Lower leg skin (tissue), 4 donors: Measurements from ENCODE around the gene NPAT. TPM values are rescaled to one million over a fixed set of nuclear protein-coding genes. Genes with fewer than 3 reads are reported as not detected.
"Not testable (repeated sequence)": the region's sequence is repeated elsewhere in the genome, so short reads cannot be mapped to it uniquely, and the experiment has no call there.

ENCODE experiments used
- DNase-seq, 2 donors: peaks; one replicate each; pipeline ENCODE4 v3.0.0-alpha.2; 2019; ENCODE audit warnings: low spot score in 2 of 2
- H3K4me3 ChIP-seq: fragments of 200-600 bp; sonication (generic); 2 replicates; pipeline ENCODE4 v1.5.1; 2017; ENCODE audit warnings: mild to moderate bottlenecking, low read depth; ENCODE audit not compliant: poor library complexity, severe bottlenecking
- POLR2A ChIP-seq, 2 donors: fragments of 450-650 bp; IDR thresholded peaks; one replicate each; pipeline ENCODE4 v1.6.1; 2016 to 2017; ENCODE audit warnings: antibody characterized with exemption in 2 of 2, mild to moderate bottlenecking in 1 of 2, moderate library complexity in 1 of 2
- WGBS, 2 donors: methylation state at CpG; one replicate each; pipeline ENCODE4 v1.1.5; 2018; 5-methylcytosine and 5-hydroxymethylcytosine counted together
- intact Hi-C: fragments of 100-400 bp; cut with DNase I; formaldehyde crosslinking; loops from one replicate; pipeline ENCODE4 v1.15.0; 2023; ENCODE audit warnings: low total_unique reads
- total RNA-seq, 4 donors: library from RNA; depleted of rRNA; stranded (reverse); fragments of >200 nt; gene quantifications; one replicate each; pipeline ENCODE4 v1.1.0, GENCODE V29; 2016
- TF ChIP-seq, protein P1 (sequence below), 3 donors: fragments of 450-650 bp; IDR thresholded peaks; one replicate each; pipeline ENCODE4 v1.5.1; 2016; ENCODE audit warnings: antibody characterized with exemption in 3 of 3, mild to moderate bottlenecking in 3 of 3, moderate library complexity in 2 of 3

Gene NPAT
- total RNA-seq, 4 donors from 2014 or later = 11.9 to 27.6 (median 14.6) TPM

DNA sequence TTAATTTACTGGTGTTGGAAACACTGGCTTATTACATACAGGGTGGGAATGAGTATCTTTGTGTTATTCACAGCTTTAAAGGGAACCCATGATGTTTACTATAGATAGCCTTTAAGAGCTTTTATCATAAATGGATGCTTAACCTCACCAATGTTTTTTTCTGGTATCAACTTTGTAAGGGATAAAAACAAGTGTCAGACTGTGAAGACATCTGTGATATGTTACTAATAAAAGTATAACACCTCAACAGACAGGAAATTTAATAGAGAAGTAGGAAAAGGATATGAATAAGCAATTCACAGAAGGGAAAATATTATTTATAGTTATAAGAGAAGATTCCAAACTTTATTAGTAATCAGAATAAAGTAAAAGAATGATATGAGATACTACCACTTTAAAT lies 54.8 kb downstream of the NPAT start:
- no peak for DNase-seq
- H3K4me3 ChIP-seq = no peak overlapping the region
- intact Hi-C loops = no loop called here
- TF ChIP-seq POLR2A (IDR thresholded peaks at IDR 0.05) = no peak
- TF ChIP-seq, protein P1, sequence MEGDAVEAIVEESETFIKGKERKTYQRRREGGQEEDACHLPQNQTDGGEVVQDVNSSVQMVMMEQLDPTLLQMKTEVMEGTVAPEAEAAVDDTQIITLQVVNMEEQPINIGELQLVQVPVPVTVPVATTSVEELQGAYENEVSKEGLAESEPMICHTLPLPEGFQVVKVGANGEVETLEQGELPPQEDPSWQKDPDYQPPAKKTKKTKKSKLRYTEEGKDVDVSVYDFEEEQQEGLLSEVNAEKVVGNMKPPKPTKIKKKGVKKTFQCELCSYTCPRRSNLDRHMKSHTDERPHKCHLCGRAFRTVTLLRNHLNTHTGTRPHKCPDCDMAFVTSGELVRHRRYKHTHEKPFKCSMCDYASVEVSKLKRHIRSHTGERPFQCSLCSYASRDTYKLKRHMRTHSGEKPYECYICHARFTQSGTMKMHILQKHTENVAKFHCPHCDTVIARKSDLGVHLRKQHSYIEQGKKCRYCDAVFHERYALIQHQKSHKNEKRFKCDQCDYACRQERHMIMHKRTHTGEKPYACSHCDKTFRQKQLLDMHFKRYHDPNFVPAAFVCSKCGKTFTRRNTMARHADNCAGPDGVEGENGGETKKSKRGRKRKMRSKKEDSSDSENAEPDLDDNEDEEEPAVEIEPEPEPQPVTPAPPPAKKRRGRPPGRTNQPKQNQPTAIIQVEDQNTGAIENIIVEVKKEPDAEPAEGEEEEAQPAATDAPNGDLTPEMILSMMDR (IDR thresholded peaks at IDR 0.05) = no peak

DNA sequence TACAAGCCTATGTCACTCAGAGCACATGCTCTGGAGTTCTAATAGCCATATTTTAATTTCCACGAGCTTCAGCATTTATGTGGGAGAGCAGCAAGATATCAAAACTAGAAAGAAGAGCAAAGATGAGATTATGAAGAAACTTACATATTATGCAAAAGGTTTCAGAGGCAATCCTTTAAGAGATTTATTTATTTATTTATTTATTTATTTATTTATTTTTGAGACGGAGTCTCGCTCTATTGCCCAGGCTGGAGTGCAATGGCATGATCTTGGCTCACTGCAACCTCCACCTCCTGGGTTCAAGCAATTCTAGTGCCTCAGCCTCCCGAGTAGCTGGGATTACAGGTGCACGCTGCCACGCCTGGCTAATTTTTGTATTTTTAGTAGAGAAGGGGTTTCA lies 59.6 kb downstream of the NPAT start:
- 79 to 90% methylated on average over 6 of the region's 6 CpGs for WGBS, 2 donors
- intact Hi-C loops, DNase-seq, H3K4me3 ChIP-seq: not testable (repeated sequence)

GRCh38 chr11:108160970-108161566 lies 61.4 kb downstream of the NPAT start:
- intact Hi-C loops = no loop called here
- no peak overlapping the region for H3K4me3 ChIP-seq
- TF ChIP-seq, protein P1 (IDR thresholded peaks at IDR 0.05) = no peak
- no peak for TF ChIP-seq POLR2A (IDR thresholded peaks at IDR 0.05)
- WGBS, 2 donors = 90 to 92% methylated on average over 5 of the region's 5 CpGs
- DNase-seq = no peak

GRCh38 chr11:108154591-108154990 lies 67.8 kb downstream of the NPAT start:
- 84 to 90% methylated on average over 2 of the region's 2 CpGs for WGBS, 2 donors
- H3K4me3 ChIP-seq = no peak overlapping the region
- DNase-seq = no peak
- intact Hi-C loops = no loop called here
- TF ChIP-seq POLR2A (IDR thresholded peaks at IDR 0.05) = no peak
- TF ChIP-seq, protein P1 (IDR thresholded peaks at IDR 0.05) = no peak

- WGBS, 2 donors = 86% methylated on average over 3 of the region's 3 CpGs
- TF ChIP-seq, protein P1 (IDR thresholded peaks at IDR 0.05) = no peak
- TF ChIP-seq POLR2A (IDR thresholded peaks at IDR 0.05) = no peak
- no peak overlapping the region for H3K4me3 ChIP-seq
- intact Hi-C loops = no loop called here
- DNase-seq = no peak
These were observed 73.9 kb downstream of the NPAT start for GRCh38 chr11:108148556-108148955.

- WGBS, 2 donors = 51 to 58% methylated on average over 1 of the region's 1 CpG
- intact Hi-C loops = no loop called here
- no peak for DNase-seq
- H3K4me3 ChIP-seq = no peak overlapping the region
- TF ChIP-seq POLR2A (IDR thresholded peaks at IDR 0.05) = no peak
- TF ChIP-seq, protein P1 (IDR thresholded peaks at IDR 0.05) = no peak
These were observed 75.3 kb downstream of the NPAT start for GRCh38 chr11:108147150-108147549.
